ENCODE results near the gene UTP25.

Gene UTP25

GRCh38 chr1:209805875-209806760 is 21.7 kb upstream of the UTP25 start, which contains the start of gene IRF6:
Gene IRF6, minus strand, starts transcription at chr1:209806142. Its CDS starts 4,729 bp downstream, at chr1:209801413.
- Histone ChIP-seq H3K4me2 (ENCODE audit: low read depth, low read length, poor library complexity, severe bottlenecking) (no peak within 1 kb of the TSS), H3K9me3 (ENCODE audit: insufficient read depth, low read depth, low read length) (no peaks in the 10 kb centered on the region), H2AFZ (ENCODE audit: low read length) (no peak within 1 kb of the TSS), H3K27me3 (ENCODE audit: insufficient read depth, low read length, poor library complexity, severe bottlenecking) (peaks cover 31% of the 10 kb centered on the region), H3K9me2 (replicated peaks; ENCODE audit: low read depth, low read length) (no peaks in the 10 kb centered on the region), H3F3A (ENCODE audit: low read depth) (no peaks in the 10 kb centered on the region), H3K36me3 (ENCODE audit: insufficient read depth, low read length) (no peaks in the 10 kb centered on the region), H3K9ac (ENCODE audit: low read depth, low read length, poor library complexity, severe bottlenecking) (no peak within 1 kb of the TSS), H3K4me1 (ENCODE audit: insufficient read depth, low read length, poor library complexity, severe bottlenecking) (no peaks in the 10 kb centered on the region), H3K4me3 (ENCODE audit: low read length, poor library complexity, severe bottlenecking) (no peak within 1 kb of the TSS), H4K20me1 (ENCODE audit: insufficient read depth, low read length, poor library complexity, severe bottlenecking) (no peaks in the 10 kb centered on the region), H3K79me2 (ENCODE audit: insufficient read depth, low read length) (no peaks in the 10 kb centered on the region)
- TF ChIP-seq CTCF (conservative IDR thresholded peaks at IDR 0.05; ENCODE audit: low read length) (no peak), EZH2phosphoT487 (IDR thresholded peaks at IDR 0.05; ENCODE audit: borderline replicate concordance) (no peak)

GRCh38 chr1:209807509-209807908 is 20.3 kb upstream of the UTP25 start:
- no peak overlapping the region for H3K4me2 ChIP-seq (ENCODE audit: low read depth, low read length, poor library complexity, severe bottlenecking)

GRCh38 chr1:209808059-209808581 is 19.7 kb upstream of the UTP25 start:
- Histone ChIP-seq H3F3A (ENCODE audit: low read depth) (no peaks in the 10 kb centered on the region), H3K4me2 (ENCODE audit: low read depth, low read length, poor library complexity, severe bottlenecking) (no peak overlapping the region)
- no peak for TF ChIP-seq CTCF (conservative IDR thresholded peaks at IDR 0.05; ENCODE audit: low read length)
- TF ChIP-seq EZH2phosphoT487 (IDR thresholded peaks at IDR 0.05; ENCODE audit: borderline replicate concordance), result no peak

More at GRCh38 chr1:209807509-209807908, 20.3 kb upstream of the UTP25 start:
- H3K9ac ChIP-seq (ENCODE audit: low read depth, low read length, poor library complexity, severe bottlenecking), result no peak overlapping the region
- H3K79me2 ChIP-seq (ENCODE audit: insufficient read depth, low read length), result no peaks in the 10 kb centered on the region
- H3K4me1 ChIP-seq (ENCODE audit: insufficient read depth, low read length, poor library complexity, severe bottlenecking), result no peaks in the 10 kb centered on the region
- no peaks in the 10 kb centered on the region for H4K20me1 ChIP-seq (ENCODE audit: insufficient read depth, low read length, poor library complexity, severe bottlenecking)
- H3K27me3 ChIP-seq (ENCODE audit: insufficient read depth, low read length, poor library complexity, severe bottlenecking), result peaks cover 17% of the 10 kb centered on the region
- H3K9me3 ChIP-seq (ENCODE audit: insufficient read depth, low read depth, low read length), result no peaks in the 10 kb centered on the region
- H2AFZ ChIP-seq (ENCODE audit: low read length), result no peak overlapping the region
- H3K36me3 ChIP-seq (ENCODE audit: insufficient read depth, low read length), result no peaks in the 10 kb centered on the region
- TF ChIP-seq EZH2phosphoT487 (IDR thresholded peaks at IDR 0.05; ENCODE audit: borderline replicate concordance) (no peak), CTCF (conservative IDR thresholded peaks at IDR 0.05; ENCODE audit: low read length) (no peak)
- no peaks in the 10 kb centered on the region for H3F3A ChIP-seq (ENCODE audit: low read depth)
- H3K9me2 ChIP-seq (replicated peaks; ENCODE audit: low read depth, low read length), result no peaks in the 10 kb centered on the region
- H3K4me3 ChIP-seq (ENCODE audit: low read length, poor library complexity, severe bottlenecking), result no peak overlapping the region

More at GRCh38 chr1:209808059-209808581, 19.7 kb upstream of the UTP25 start:
- Histone ChIP-seq H4K20me1 (ENCODE audit: insufficient read depth, low read length, poor library complexity, severe bottlenecking) (no peaks in the 10 kb centered on the region), H3K27me3 (ENCODE audit: insufficient read depth, low read length, poor library complexity, severe bottlenecking) (peaks cover 13% of the 10 kb centered on the region), H3K4me1 (ENCODE audit: insufficient read depth, low read length, poor library complexity, severe bottlenecking) (no peaks in the 10 kb centered on the region), H2AFZ (ENCODE audit: low read length) (no peak overlapping the region), H3K79me2 (ENCODE audit: insufficient read depth, low read length) (no peaks in the 10 kb centered on the region), H3K9me2 (replicated peaks; ENCODE audit: low read depth, low read length) (no peaks in the 10 kb centered on the region), H3K9me3 (ENCODE audit: insufficient read depth, low read depth, low read length) (no peaks in the 10 kb centered on the region), H3K9ac (ENCODE audit: low read depth, low read length, poor library complexity, severe bottlenecking) (no peak overlapping the region), H3K36me3 (ENCODE audit: insufficient read depth, low read length) (no peaks in the 10 kb centered on the region), H3K4me3 (ENCODE audit: low read length, poor library complexity, severe bottlenecking) (no peak overlapping the region)
